IMR-90 (cell line): Measurements from ENCODE around the gene SLC26A8. TPM values are rescaled to one million over a fixed set of nuclear protein-coding genes. Genes with fewer than 3 reads are reported as not detected.

ENCODE experiments used
- ATAC-seq: fragments of 200-7000 bp; cut with Tn5 transposase; 2 replicates; pipeline ENCODE4 v1.9.1; 2020; ENCODE audit warnings: low read depth, mild to moderate bottlenecking, moderate library complexity
- BruUV-seq: library from RNA; stranded (reverse); fragments of 400-500 nt; replicated peaks from 2 replicates; lab custom pipeline; 2021; lab: Mats Ljungman, UMichigan
- CTCF ChIA-PET: fragments of 300-600 bp; formaldehyde crosslinking; extraction: SDS; loops from one replicate; lab custom pipeline; 2021; ENCODE audit warnings: antibody characterized with exemption; lab: Yijun Ruan, JAX
- POLR2A ChIA-PET: fragments of 300-600 bp; sonication (Branson Sonifier 250); formaldehyde crosslinking; loops from one replicate; lab custom pipeline; 2022; ENCODE audit warnings: antibody characterized with exemption; ENCODE audit not compliant: unreplicated experiment; lab: Charles Lee
- DNase-seq: peaks from one replicate; pipeline ENCODE4 v3.0.0; 2013
- H2AFZ ChIP-seq: replicated peaks from 2 replicates; pipeline ENCODE3; 2013; ENCODE audit warnings: low read length, mild to moderate bottlenecking; ENCODE audit not compliant: poor library complexity
- H2AK5ac ChIP-seq: 2 replicates; pipeline ENCODE4 v1.6.1; 2013; ENCODE audit warnings: low read depth, low read length, inconsistent platforms
- H2AK9ac ChIP-seq: replicated peaks from 2 replicates; pipeline ENCODE3; 2013; ENCODE audit warnings: mild to moderate bottlenecking, low read depth, low read length, moderate library complexity; ENCODE audit not compliant: poor library complexity
- H2BK120ac ChIP-seq: 2 replicates; pipeline ENCODE4 v1.6.1; 2013; ENCODE audit warnings: low read depth, low read length, inconsistent platforms
- H2BK15ac ChIP-seq: 3 replicates; pipeline ENCODE4 v1.6.1; 2013; ENCODE audit warnings: low read depth, low read length, inconsistent platforms
- H2BK20ac ChIP-seq: 2 replicates; pipeline ENCODE4 v1.6.1; 2013; ENCODE audit warnings: low read depth, mild to moderate bottlenecking, inconsistent platforms, low read length, moderate library complexity
- H2BK5ac ChIP-seq: 2 replicates; pipeline ENCODE4 v1.6.1; 2013; ENCODE audit warnings: mild to moderate bottlenecking, low read depth, low read length, inconsistent platforms; ENCODE audit not compliant: poor library complexity, severe bottlenecking
- H3K14ac ChIP-seq: replicated peaks from 2 replicates; pipeline ENCODE4 v1.6.1; 2013; ENCODE audit warnings: low read depth, low read length, inconsistent platforms
- H3K18ac ChIP-seq: 2 replicates; pipeline ENCODE4 v1.6.1; 2013; ENCODE audit warnings: low read depth, low read length, control low read depth
- H3K23ac ChIP-seq: 2 replicates; pipeline ENCODE4 v1.6.1; 2013; ENCODE audit warnings: low read depth, low read length, inconsistent platforms
- H3K27ac ChIP-seq: 2 replicates; pipeline ENCODE4 v1.5.1; 2013; ENCODE audit warnings: mild to moderate bottlenecking, control low read depth, low read length; ENCODE audit not compliant: insufficient read depth
- H3K27me3 ChIP-seq: 2 replicates; pipeline ENCODE4 v1.6.1; 2013; ENCODE audit warnings: low read length; ENCODE audit not compliant: control insufficient read depth, insufficient read depth
- H3K36me3 ChIP-seq: 2 replicates; pipeline ENCODE4 v1.6.1; 2013; ENCODE audit warnings: low read length, mixed read lengths; ENCODE audit not compliant: control insufficient read depth, insufficient read depth
- H3K4ac ChIP-seq: 2 replicates; pipeline ENCODE4 v1.6.1; 2013; ENCODE audit warnings: low read depth, low read length, inconsistent platforms
- H3K4me1 ChIP-seq: 2 replicates; pipeline ENCODE4 v1.6.1; 2013; ENCODE audit warnings: low read length, mixed read lengths; ENCODE audit not compliant: control insufficient read depth, insufficient read depth
- H3K4me2 ChIP-seq: 2 replicates; pipeline ENCODE4 v1.6.1; 2013; ENCODE audit warnings: low read depth, mild to moderate bottlenecking, control low read depth, low read length, moderate library complexity
- H3K4me3 ChIP-seq: 2 replicates; pipeline ENCODE4 v1.5.1; 2013; ENCODE audit warnings: low read depth, mild to moderate bottlenecking, control low read depth, low read length, moderate library complexity; ENCODE audit not compliant: insufficient read depth
- H3K56ac ChIP-seq: 2 replicates; pipeline ENCODE4 v1.6.1; 2013; ENCODE audit warnings: low read length, inconsistent platforms; ENCODE audit not compliant: insufficient read depth; ENCODE audit errors: extremely low read depth
- H3K79me1 ChIP-seq, 2 experiments: 2 replicates each; pipeline ENCODE4 v1.6.1; 2013; ENCODE audit warnings: low read length in 2 of 2, inconsistent platforms in 1 of 2, low read depth in 1 of 2
- H3K9ac ChIP-seq: 2 replicates; pipeline ENCODE4 v1.6.1; 2013; ENCODE audit warnings: low read depth, low read length, control low read depth
- H3K9me1 ChIP-seq: 2 replicates; pipeline ENCODE4 v1.6.1; 2013; ENCODE audit warnings: low read length, inconsistent platforms; ENCODE audit not compliant: insufficient read depth
- H3K9me3 ChIP-seq: 2 replicates; pipeline ENCODE4 v1.6.1; 2013; ENCODE audit warnings: low read length; ENCODE audit not compliant: control insufficient read depth, insufficient read depth
- H4K20me1 ChIP-seq: 2 replicates; pipeline ENCODE4 v1.6.1; 2013; ENCODE audit warnings: low read length, inconsistent platforms; ENCODE audit not compliant: insufficient read depth
- H4K5ac ChIP-seq: 2 replicates; pipeline ENCODE4 v1.6.1; 2013; ENCODE audit warnings: mild to moderate bottlenecking, low read depth, low read length, control low read depth
- H4K8ac ChIP-seq, 2 experiments: 2 replicates each; pipeline ENCODE4 v1.6.1; 2013; ENCODE audit warnings: low read depth in 2 of 2, low read length in 2 of 2, control low read depth in 1 of 2, inconsistent platforms in 1 of 2
- H4K91ac ChIP-seq: 2 replicates; pipeline ENCODE4 v1.6.1; 2013; ENCODE audit warnings: low read depth, low read length, inconsistent platforms; ENCODE audit not compliant: insufficient read depth
- MAFK ChIP-seq: IDR thresholded peaks from 2 replicates; pipeline ENCODE4 v1.6.1; 2012; ENCODE audit warnings: low read depth, low read length, improper control_type of control experiment
- WGBS, 2 experiments: methylation state at CpG; one replicate each; pipeline versions ENCODE4 v1.1.5 to v1.1.7; 2013; ENCODE audit warnings: missing lambda C conversion rate in 2 of 2; ENCODE audit not compliant: insufficient read length in 1 of 2; ENCODE audit errors: extremely low coverage in 2 of 2; 5-methylcytosine and 5-hydroxymethylcytosine counted together
- dilution Hi-C: fragments of 300-500 bp; cut with HindIII; formaldehyde crosslinking; loops from one replicate; pipeline ENCODE4 v1.14.3; 2018; ENCODE audit warnings: low sequenced_read_pairs; ENCODE audit not compliant: unreplicated experiment
- in situ Hi-C: fragments of 300-500 bp; cut with MboI; formaldehyde crosslinking; loops from 3 replicates; pipeline ENCODE4 v1.14.3; 2019; ENCODE audit warnings: low sequenced_read_pairs, inconsistent platforms, mixed read lengths
- intact Hi-C: fragments of 100-400 bp; cut with micrococcal nuclease; formaldehyde crosslinking; loops from 2 replicates; pipeline ENCODE4 v1.10.0; 2022
- polyA plus RNA-seq, 3 experiments: library from polyadenylated mRNA; depleted of rRNA; stranded (reverse); fragments of >200 nt; gene quantifications; 2 replicates each; pipeline ENCODE4 v1.2.3, GENCODE V29; 2012; ENCODE audit warnings: low replicate concordance in 1 of 3
- total RNA-seq: library from RNA; depleted of rRNA; stranded (reverse); fragments of >200 nt; gene quantifications from 2 replicates; pipeline ENCODE4 v1.2.3, GENCODE V29; 2012

Gene SLC26A8
- total and polyA plus RNA-seq, 2 of the 4 experiments (the other 2 are of a cell fraction) = 0.07 TPM; not detected in 1

DNA sequence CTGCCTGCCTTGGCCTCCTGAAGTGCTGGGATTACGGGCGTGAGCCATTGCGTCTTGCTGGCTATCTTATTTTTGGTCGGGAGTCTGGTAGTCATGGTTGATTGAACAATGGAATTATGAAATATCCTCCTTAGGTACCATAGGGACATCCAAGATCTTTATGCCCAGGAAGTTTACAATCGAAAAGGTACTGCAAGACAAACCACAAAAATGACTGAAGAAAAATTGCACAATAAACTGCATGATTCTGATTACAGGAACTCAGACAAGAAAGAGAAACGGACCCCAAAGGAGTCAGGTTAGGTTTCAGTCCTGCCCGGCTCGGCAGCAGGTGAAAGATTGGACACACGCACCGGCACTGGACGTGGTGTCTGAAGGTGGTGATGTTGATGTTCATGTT, 5.3 kb downstream of the SLC26A8 start:
- CTCF ChIA-PET = no interaction called here
- no TSS peak for BruUV-seq

More for the DNA sequence above, 5.3 kb downstream of the SLC26A8 start:
- Histone ChIP-seq H3K14ac (no peak overlapping the region), H4K20me1 (no peaks in the 10 kb centered on the region), H2BK15ac (no peak overlapping the region), H4K5ac (no peak overlapping the region), H3K9me1 (no peaks in the 10 kb centered on the region), H3K79me1 (no peaks in the 10 kb centered on the region), H3K23ac (no peak overlapping the region), H2AFZ (peak overlapping the region; percentile 67), H3K27me3 (peaks cover 5% of the 10 kb centered on the region), H3K36me3 (no peaks in the 10 kb centered on the region), H4K91ac (no peak overlapping the region), H3K18ac (no peak overlapping the region), H2AK5ac (no peak overlapping the region), H3K9ac (no peak overlapping the region), H3K9me3 (no peaks in the 10 kb centered on the region), H4K8ac (no peak overlapping the region), H3K27ac (no peak overlapping the region), H3K4me2 (no peak overlapping the region), H3K4ac (no peak overlapping the region), H2BK20ac (no peak overlapping the region), H3K4me1 (no peaks in the 10 kb centered on the region), H3K4me3 (no peak overlapping the region), H2BK5ac (no peak overlapping the region), H3K56ac (no peak overlapping the region), H2AK9ac (peak overlapping the region; percentile 55), H2BK120ac (no peak overlapping the region)
- in situ Hi-C loops = no loop called here
- POLR2A ChIA-PET = no interaction called here
- ATAC-seq = no peak
- no peak for DNase-seq
- dilution Hi-C loops = no loop called here
- intact Hi-C loops = no loop called here
- no peak for TF ChIP-seq MAFK
- 100% methylated on average over 1 of the region's 11 CpGs; no CpG with 5 or more reads in 1 of the 2 experiments for WGBS, 2 experiments
